ENCODE data around the gene PHETA2.
"Not testable (repeated sequence)": the region's sequence is repeated elsewhere in the genome, so short reads cannot be mapped to it uniquely, and the experiment has no call there.

PHETA2 gene

GRCh38 chr22:42069801-42070516 is 4.1 kb upstream of the PHETA2 start:
- DNase-seq (ENCODE audit: low spot score), result no peak

GRCh38 chr22:42070517-42071422 is 3.3 kb upstream of the PHETA2 start, which contains the start of gene NAGA:
Gene NAGA (minus strand): TSS chr22:42070812. CDS start chr22:42070297, 515 bp downstream.
- DNase-seq (ENCODE audit: low spot score), result peak; percentile 89
- FAIRE-seq, result peak; percentile 92

More at GRCh38 chr22:42069801-42070516, 4.1 kb upstream of the PHETA2 start:
- no peak for FAIRE-seq

- not testable (repeated sequence) for DNase-seq (ENCODE audit: low spot score); FAIRE-seq
Observed at GRCh38 chr22:42071508-42071907, 2.5 kb upstream of the PHETA2 start.

- FAIRE-seq (no peak), DNase-seq (ENCODE audit: low spot score) (no peak)
Observed at GRCh38 chr22:42072606-42073330, 1.3 kb upstream of the PHETA2 start.

- FAIRE-seq, result no peak
- no peak for DNase-seq (ENCODE audit: low spot score)
Observed at GRCh38 chr22:42073621-42074041, 417 bp upstream of the PHETA2 start.

GRCh38 chr22:42074846-42075676 is 1.0 kb downstream of the PHETA2 start:
- no peak for DNase-seq (ENCODE audit: low spot score)
- no peak for FAIRE-seq

- FAIRE-seq (no peak), DNase-seq (ENCODE audit: low spot score) (no peak)
Observed at GRCh38 chr22:42076764-42077485, 2.9 kb downstream of the PHETA2 start.

GRCh38 chr22:42077486-42078125 is 3.6 kb downstream of the PHETA2 start:
- no peak for FAIRE-seq
- no peak for DNase-seq (ENCODE audit: low spot score)

- FAIRE-seq, result no peak
Observed at GRCh38 chr22:42078469-42079318, 4.6 kb downstream of the PHETA2 start.

GRCh38 chr22:42079319-42080251 is 5.5 kb downstream of the PHETA2 start, which contains the start of gene SMDT1:
Gene SMDT1 (plus strand): TSS chr22:42079700. CDS start chr22:42079769, 69 bp downstream.
- FAIRE-seq, result peak; percentile 78

More at GRCh38 chr22:42078469-42079318, 4.6 kb downstream of the PHETA2 start:
- no peak for DNase-seq (ENCODE audit: low spot score)

GRCh38 chr22:42080287-42080686 is 6.2 kb downstream of the PHETA2 start:
- DNase-seq (ENCODE audit: low spot score), result no peak
- FAIRE-seq, result no peak

More at GRCh38 chr22:42079319-42080251, 5.5 kb downstream of the PHETA2 start, which contains the start of gene SMDT1:
- peak; percentile 90 for DNase-seq (ENCODE audit: low spot score)

- DNase-seq (ENCODE audit: low spot score) (no peak), FAIRE-seq (no peak)
Observed at GRCh38 chr22:42083119-42083518, 9.1 kb downstream of the PHETA2 start.

- no peak for DNase-seq (ENCODE audit: low spot score)
- no peak for FAIRE-seq
Observed at GRCh38 chr22:42084874-42085273, 10.8 kb downstream of the PHETA2 start.

- FAIRE-seq (no peak), DNase-seq (ENCODE audit: low spot score) (no peak)
Observed at GRCh38 chr22:42086051-42086450, 12.0 kb downstream of the PHETA2 start.

GRCh38 chr22:42090596-42091454 is 16.8 kb downstream of the PHETA2 start, which contains the start of gene NDUFA6:
Gene NDUFA6 (minus strand): TSS chr22:42090772. CDS start chr22:42090744, 28 bp downstream.
- FAIRE-seq (peak; percentile 87), DNase-seq (ENCODE audit: low spot score) (peak; percentile 98)

- FAIRE-seq (no peak), DNase-seq (ENCODE audit: low spot score) (no peak)
Observed at GRCh38 chr22:42091455-42091782, 17.4 kb downstream of the PHETA2 start.

Measured in RCC 7860 (cell line).